DOHH2 (cell line): ENCODE data around the gene PRKCD.

Source experiments
- H3F3A ChIP-seq: fragments of 200-600 bp; sonication (generic), shearing (Covaris generic); 2 replicates; pipeline ENCODE4 v1.6.0; 2016; ENCODE audit warnings: antibody characterized with exemption, mild to moderate bottlenecking; ENCODE audit not compliant: control insufficient read depth, insufficient read depth
- H3K27ac ChIP-seq: fragments of 200-600 bp; sonication (generic); 2 replicates; pipeline ENCODE4 v1.5.1; 2014; ENCODE audit warnings: low read depth, mild to moderate bottlenecking, low read length, moderate library complexity
- H3K27me3 ChIP-seq: fragments of 200-600 bp; sonication (generic); 2 replicates; pipeline ENCODE4 v1.6.1; 2014; ENCODE audit warnings: mild to moderate bottlenecking, low read length, mixed read lengths; ENCODE audit not compliant: control insufficient read depth
- H3K36me3 ChIP-seq: fragments of 200-600 bp; sonication (generic); 2 replicates; pipeline ENCODE4 v1.6.1; 2014; ENCODE audit warnings: mild to moderate bottlenecking, low read length, moderate library complexity, mixed read lengths; ENCODE audit not compliant: control insufficient read depth
- H3K4me1 ChIP-seq: fragments of 200-600 bp; sonication (generic); 2 replicates; pipeline ENCODE4 v1.6.1; 2014; ENCODE audit warnings: mild to moderate bottlenecking, low read length, mixed read lengths; ENCODE audit not compliant: control insufficient read depth
- H3K4me2 ChIP-seq: fragments of 200-600 bp; sonication (generic); 2 replicates; pipeline ENCODE4 v1.6.0; 2014; ENCODE audit warnings: mild to moderate bottlenecking, low read length, moderate library complexity
- H3K4me3 ChIP-seq: fragments of 200-600 bp; sonication (generic); 2 replicates; pipeline ENCODE4 v1.5.1; 2014; ENCODE audit warnings: mild to moderate bottlenecking, low read length, mixed read lengths
- H3K79me2 ChIP-seq: fragments of 200-600 bp; sonication (generic); 2 replicates; pipeline ENCODE4 v1.6.1; 2014; ENCODE audit warnings: mild to moderate bottlenecking, low read length, mixed read lengths; ENCODE audit not compliant: control insufficient read depth
- H3K9me2 ChIP-seq: fragments of 200-600 bp; sonication (generic); replicated peaks from 2 replicates; pipeline ENCODE4 v1.6.1; 2014; ENCODE audit warnings: mild to moderate bottlenecking, low read length, mixed read lengths; ENCODE audit not compliant: control insufficient read depth
- H3K9me3 ChIP-seq: fragments of 200-600 bp; sonication (generic); 2 replicates; pipeline ENCODE4 v1.6.1; 2014; ENCODE audit warnings: antibody characterized with exemption, low read length, mixed read lengths; ENCODE audit not compliant: control insufficient read depth, insufficient read depth
- H4K20me1 ChIP-seq: fragments of 200-600 bp; sonication (generic); 2 replicates; pipeline ENCODE4 v1.6.0; 2014; ENCODE audit warnings: low read depth, mild to moderate bottlenecking, antibody characterized with exemption, low read length, moderate library complexity; ENCODE audit not compliant: control insufficient read depth, insufficient read depth
- EZH2phosphoT487 ChIP-seq: fragments of 200-600 bp; sonication (generic); IDR thresholded peaks from 2 replicates; pipeline ENCODE4 v1.6.1; 2017; ENCODE audit warnings: borderline replicate concordance, mild to moderate bottlenecking, antibody characterized with exemption, low read length, moderate library complexity, mixed read lengths
- TF ChIP-seq, protein P1 (sequence below): fragments of 200-600 bp; sonication (generic); IDR thresholded peaks from one replicate; pipeline ENCODE4 v1.5.1; 2014; ENCODE audit warnings: antibody characterized with exemption, mild to moderate bottlenecking, low read depth, low read length; ENCODE audit not compliant: poor library complexity, severe bottlenecking

PRKCD gene

GRCh38 chr3:53225181-53225580 lies 64.2 kb downstream of the PRKCD start:
- Histone ChIP-seq H3K4me3 (no peak overlapping the region), H3K36me3 (peaks cover 78% of the 10 kb centered on the region), H4K20me1 (no peaks in the 10 kb centered on the region), H3K27me3 (no peaks in the 10 kb centered on the region), H3F3A (peaks cover 30% of the 10 kb centered on the region), H3K9me3 (no peaks in the 10 kb centered on the region), H3K4me1 (no peaks in the 10 kb centered on the region), H3K27ac (no peak overlapping the region), H3K4me2 (no peak overlapping the region), H3K9me2 (no peaks in the 10 kb centered on the region), H3K79me2 (no peaks in the 10 kb centered on the region)
- no peak for TF ChIP-seq EZH2phosphoT487
- TF ChIP-seq, protein P1, sequence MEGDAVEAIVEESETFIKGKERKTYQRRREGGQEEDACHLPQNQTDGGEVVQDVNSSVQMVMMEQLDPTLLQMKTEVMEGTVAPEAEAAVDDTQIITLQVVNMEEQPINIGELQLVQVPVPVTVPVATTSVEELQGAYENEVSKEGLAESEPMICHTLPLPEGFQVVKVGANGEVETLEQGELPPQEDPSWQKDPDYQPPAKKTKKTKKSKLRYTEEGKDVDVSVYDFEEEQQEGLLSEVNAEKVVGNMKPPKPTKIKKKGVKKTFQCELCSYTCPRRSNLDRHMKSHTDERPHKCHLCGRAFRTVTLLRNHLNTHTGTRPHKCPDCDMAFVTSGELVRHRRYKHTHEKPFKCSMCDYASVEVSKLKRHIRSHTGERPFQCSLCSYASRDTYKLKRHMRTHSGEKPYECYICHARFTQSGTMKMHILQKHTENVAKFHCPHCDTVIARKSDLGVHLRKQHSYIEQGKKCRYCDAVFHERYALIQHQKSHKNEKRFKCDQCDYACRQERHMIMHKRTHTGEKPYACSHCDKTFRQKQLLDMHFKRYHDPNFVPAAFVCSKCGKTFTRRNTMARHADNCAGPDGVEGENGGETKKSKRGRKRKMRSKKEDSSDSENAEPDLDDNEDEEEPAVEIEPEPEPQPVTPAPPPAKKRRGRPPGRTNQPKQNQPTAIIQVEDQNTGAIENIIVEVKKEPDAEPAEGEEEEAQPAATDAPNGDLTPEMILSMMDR, result no peak

DNA sequence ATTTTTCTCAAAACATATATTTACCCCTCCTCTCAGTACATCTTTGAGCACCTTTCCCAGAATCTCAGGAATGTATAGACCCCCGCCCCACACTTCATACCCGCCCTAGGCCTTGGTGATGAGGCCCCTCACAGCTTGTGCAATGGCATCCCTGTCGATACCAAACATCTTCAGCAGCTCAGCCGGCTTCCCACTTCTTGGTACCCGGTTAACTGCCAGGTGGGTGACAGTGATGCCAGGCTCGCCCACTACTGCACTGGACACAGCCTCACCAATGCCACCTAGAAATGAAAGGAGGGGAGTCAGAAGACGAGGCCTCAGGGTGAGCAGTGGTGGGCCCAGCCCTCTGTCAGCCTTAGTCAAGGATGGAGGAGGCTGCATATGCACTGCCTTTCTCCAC lies 64.6 kb downstream of the PRKCD start:
- peaks cover 83% of the 10 kb centered on the region for H3K36me3 ChIP-seq
- no peaks in the 10 kb centered on the region for H3K4me1 ChIP-seq
- no peaks in the 10 kb centered on the region for H3K9me2 ChIP-seq
- H3K4me3 ChIP-seq, result no peak overlapping the region
- H3K27ac ChIP-seq, result no peak overlapping the region
- TF ChIP-seq, protein P1, result no peak
- TF ChIP-seq EZH2phosphoT487, result no peak
- no peaks in the 10 kb centered on the region for H3K79me2 ChIP-seq
- peaks cover 28% of the 10 kb centered on the region for H3F3A ChIP-seq
- no peaks in the 10 kb centered on the region for H4K20me1 ChIP-seq
- no peaks in the 10 kb centered on the region for H3K9me3 ChIP-seq
- H3K4me2 ChIP-seq, result no peak overlapping the region
- H3K27me3 ChIP-seq, result no peaks in the 10 kb centered on the region

- H3K4me1 ChIP-seq, result no peaks in the 10 kb centered on the region
- no peaks in the 10 kb centered on the region for H4K20me1 ChIP-seq
- TF ChIP-seq EZH2phosphoT487, result no peak
- TF ChIP-seq, protein P1, result no peak
- H3K4me3 ChIP-seq, result no peak overlapping the region
- H3K4me2 ChIP-seq, result no peak overlapping the region
- peaks cover 26% of the 10 kb centered on the region for H3F3A ChIP-seq
- H3K36me3 ChIP-seq, result peaks cover 89% of the 10 kb centered on the region
- no peaks in the 10 kb centered on the region for H3K9me3 ChIP-seq
- H3K27ac ChIP-seq, result no peak overlapping the region
- H3K9me2 ChIP-seq, result no peaks in the 10 kb centered on the region
- no peaks in the 10 kb centered on the region for H3K27me3 ChIP-seq
- H3K79me2 ChIP-seq, result no peaks in the 10 kb centered on the region
These were observed 65.3 kb downstream of the PRKCD start for GRCh38 chr3:53226142-53226840.
